ENCODE measurements around the gene ZDHHC11B. TPM values are rescaled to one million over a fixed set of nuclear protein-coding genes. Genes with fewer than 3 reads are reported as not detected.
"Not testable (repeated sequence)": the region's sequence is repeated elsewhere in the genome, so short reads cannot be mapped to it uniquely, and the experiment has no call there.

Gene ZDHHC11B
- total and polyA plus RNA-seq, 9 donors = 1.7 to 8.0 (median 2.4) TPM

DNA sequence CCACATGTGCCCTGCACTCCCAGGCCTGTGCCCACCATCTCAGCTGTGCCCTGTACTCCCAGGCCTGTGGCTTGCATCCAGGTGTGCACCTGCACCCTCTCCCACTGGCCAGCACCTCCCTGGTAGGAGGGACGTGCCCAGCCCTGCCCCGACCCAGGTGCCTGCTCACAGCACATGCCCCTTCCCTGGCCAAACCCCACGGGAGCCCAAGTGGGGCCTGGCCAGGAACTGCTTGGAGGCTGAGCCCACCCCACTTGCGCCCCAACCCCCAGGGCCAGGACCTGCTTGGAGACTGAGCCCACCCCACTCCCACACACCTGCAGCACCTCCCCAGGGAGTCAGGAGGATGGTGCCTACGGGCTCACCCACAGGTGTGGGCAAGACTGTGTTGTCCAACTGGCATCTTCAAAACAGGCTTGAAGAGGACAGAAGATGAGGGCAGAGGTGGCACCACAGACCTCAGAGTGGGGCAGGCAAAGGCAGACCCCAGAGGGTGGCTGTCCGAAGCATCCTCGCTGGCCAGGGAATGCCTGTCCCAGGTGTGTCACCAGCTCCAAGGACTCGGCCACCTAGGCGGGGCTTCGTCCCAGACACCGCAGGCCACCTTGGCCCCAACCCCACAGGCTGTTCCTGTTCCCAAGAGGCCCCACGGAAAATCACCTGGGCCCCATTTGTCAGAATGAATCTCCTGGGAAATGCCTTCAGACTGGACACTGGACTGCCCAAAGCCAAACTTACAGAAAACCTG lies 10.8 kb downstream of the ZDHHC11B start:
- intact Hi-C loops (cut with DNase I) = no loop called here
- Histone ChIP-seq H3K27ac (no peak overlapping the region), H3K27me3 (no peaks in the 10 kb centered on the region), H3K4me3 (no peak overlapping the region), H3K36me3 (no peaks in the 10 kb centered on the region), H3K9me3 (no peaks in the 10 kb centered on the region), H3K4me1 (ENCODE audit: insufficient read depth) (no peaks in the 10 kb centered on the region)
- 86 to 92% (median 88%) methylated on average over 11 to 12 of the region's 12 CpGs for WGBS, 3 donors
- TF ChIP-seq EP300 (IDR thresholded peaks at IDR 0.05) (no peak), POLR2A (IDR thresholded peaks at IDR 0.05) (no peak)
- TF ChIP-seq, protein P1, sequence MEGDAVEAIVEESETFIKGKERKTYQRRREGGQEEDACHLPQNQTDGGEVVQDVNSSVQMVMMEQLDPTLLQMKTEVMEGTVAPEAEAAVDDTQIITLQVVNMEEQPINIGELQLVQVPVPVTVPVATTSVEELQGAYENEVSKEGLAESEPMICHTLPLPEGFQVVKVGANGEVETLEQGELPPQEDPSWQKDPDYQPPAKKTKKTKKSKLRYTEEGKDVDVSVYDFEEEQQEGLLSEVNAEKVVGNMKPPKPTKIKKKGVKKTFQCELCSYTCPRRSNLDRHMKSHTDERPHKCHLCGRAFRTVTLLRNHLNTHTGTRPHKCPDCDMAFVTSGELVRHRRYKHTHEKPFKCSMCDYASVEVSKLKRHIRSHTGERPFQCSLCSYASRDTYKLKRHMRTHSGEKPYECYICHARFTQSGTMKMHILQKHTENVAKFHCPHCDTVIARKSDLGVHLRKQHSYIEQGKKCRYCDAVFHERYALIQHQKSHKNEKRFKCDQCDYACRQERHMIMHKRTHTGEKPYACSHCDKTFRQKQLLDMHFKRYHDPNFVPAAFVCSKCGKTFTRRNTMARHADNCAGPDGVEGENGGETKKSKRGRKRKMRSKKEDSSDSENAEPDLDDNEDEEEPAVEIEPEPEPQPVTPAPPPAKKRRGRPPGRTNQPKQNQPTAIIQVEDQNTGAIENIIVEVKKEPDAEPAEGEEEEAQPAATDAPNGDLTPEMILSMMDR (IDR thresholded peaks at IDR 0.05) = no peak
- DNase-seq = peak in 1 of 5 donors; percentile 30

DNA sequence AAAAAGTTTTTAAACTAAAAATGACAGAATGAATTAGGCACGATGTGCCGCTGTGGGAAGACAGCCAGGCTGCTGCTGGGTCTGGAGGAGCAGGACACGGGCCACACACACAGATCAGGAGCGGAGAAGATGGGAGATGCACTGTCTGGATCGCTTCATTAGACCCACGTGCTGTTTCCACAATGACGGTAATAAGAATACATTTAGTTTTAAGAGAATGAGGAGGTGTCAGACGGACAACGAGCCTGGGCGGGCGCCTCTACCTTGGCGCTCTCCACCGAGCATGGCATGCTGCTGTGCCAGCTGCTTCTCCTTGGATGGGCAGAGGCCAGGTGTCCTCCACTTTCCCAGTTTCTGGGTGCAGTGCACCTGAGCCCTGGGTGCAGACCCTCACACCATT lies 11.6 kb downstream of the ZDHHC11B start:
- H3K4me1 ChIP-seq (ENCODE audit: insufficient read depth); H3K4me3 ChIP-seq; H3K27ac ChIP-seq; intact Hi-C loops (cut with DNase I); H3K27me3 ChIP-seq; H3K36me3 ChIP-seq; H3K9me3 ChIP-seq: not testable (repeated sequence)
- WGBS, 3 donors = 58 to 70% (median 67%) methylated on average over 13 of the region's 13 CpGs
- DNase-seq = peak in 1 of 5 donors; percentile 7

DNA sequence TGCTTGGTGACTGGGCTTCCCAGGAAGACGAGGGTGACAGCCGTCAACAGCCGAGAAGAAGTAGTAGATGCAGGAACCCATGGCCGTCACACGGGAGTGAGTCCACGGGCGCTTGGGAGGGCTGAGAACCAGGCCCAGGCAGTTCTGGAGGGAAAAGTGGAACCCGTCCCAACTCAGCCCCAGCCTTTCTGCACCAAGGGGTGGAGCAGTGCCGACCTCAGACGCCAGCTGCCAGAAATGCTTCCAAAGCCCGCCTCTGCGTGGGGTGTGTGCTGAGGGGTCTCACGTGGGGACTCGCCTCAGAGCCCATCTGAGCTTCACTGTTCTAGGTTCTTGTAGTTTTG lies 12.0 kb downstream of the ZDHHC11B start:
- H3K4me1 ChIP-seq (ENCODE audit: insufficient read depth); H3K4me3 ChIP-seq; H3K27ac ChIP-seq; intact Hi-C loops (cut with DNase I); H3K27me3 ChIP-seq; H3K9me3 ChIP-seq; H3K36me3 ChIP-seq: not testable (repeated sequence)
- DNase-seq = peak in 1 of 5 donors; percentile 3
- WGBS, 3 donors = 48 to 66% (median 62%) methylated on average over 6 to 7 of the region's 14 CpGs

DNA sequence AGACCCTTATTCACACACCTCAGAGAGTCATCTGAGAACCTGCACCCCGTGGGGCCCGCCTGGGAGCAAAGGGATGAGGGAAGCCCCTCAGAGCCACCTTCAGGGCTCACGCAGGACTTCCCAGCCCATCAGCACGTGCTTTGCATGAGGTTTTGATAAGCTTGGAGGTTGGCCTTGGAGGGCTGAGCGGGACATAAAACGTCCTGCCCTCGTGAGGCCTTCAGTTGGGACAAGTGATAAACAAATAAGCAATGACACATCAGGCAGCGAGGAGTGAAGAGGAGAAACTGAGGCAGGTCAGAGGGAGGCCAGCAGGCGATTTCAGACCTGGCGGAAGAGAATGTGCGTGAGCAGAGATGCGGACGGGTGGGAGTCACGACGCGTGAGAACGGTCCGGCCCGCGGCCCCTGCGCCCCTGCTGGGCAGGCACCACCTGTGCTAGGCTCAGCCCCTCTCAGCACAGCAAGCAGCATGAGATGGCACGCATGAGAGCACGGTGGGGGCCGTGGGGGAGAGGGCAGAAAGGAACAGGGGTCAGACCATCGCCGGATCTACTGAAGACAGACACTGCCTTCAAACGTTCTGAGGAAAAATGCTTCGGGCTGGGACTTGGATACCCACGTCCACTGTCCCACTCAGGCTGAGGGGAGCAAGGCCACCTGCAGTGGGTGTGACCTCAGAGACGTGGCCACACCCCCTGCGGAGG lies 12.5 kb downstream of the ZDHHC11B start:
- WGBS, 3 donors = 49 to 69% (median 62%) methylated on average over 5 to 22 of the region's 31 CpGs

DNA sequence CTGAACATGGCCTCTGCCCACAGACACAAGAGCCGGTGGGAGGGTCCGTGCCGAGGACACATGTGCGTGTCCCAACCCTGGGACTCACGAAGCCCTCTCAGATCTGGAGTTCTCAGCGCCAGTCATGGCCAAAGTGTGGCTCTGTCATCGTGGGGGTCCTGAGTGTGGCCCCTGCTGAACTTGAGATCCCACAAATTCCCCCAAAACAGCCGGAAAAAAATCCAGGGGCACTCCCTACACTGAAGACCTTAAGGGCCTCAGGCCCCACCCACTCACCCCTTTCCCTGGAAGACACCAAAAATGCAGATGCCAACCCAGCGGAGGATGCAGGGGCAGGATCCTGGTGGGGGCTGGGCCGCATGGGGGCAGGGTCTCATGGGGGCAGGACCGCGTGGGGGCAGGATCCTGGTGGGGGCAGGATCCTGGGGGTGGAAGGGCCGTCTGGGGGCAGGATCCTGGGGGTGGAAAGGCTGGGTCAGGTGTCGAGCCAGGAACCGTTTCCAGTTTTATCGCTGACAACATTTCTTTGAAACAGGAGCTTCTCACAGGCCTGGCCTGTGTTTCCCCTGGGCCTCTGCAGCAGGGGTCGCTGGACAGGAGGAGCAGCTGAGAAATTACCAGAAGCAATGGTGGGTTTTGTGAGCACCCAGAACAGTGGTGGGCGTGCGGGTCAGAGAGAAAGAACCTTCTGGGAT lies 13.3 kb downstream of the ZDHHC11B start:
- H3K4me3 ChIP-seq; H3K27me3 ChIP-seq; H3K27ac ChIP-seq; H3K36me3 ChIP-seq; H3K9me3 ChIP-seq; H3K4me1 ChIP-seq (ENCODE audit: insufficient read depth); intact Hi-C loops (cut with DNase I): not testable (repeated sequence)
- DNase-seq = peak in 3 of 5 donors; percentile 9 to 16 (median 10)
- 71 to 82% (median 80%) methylated on average over 18 to 19 of the region's 19 CpGs for WGBS, 3 donors

More for the DNA sequence above, 12.5 kb downstream of the ZDHHC11B start:
- H3K36me3 ChIP-seq; H3K9me3 ChIP-seq; H3K4me3 ChIP-seq; H3K27ac ChIP-seq; H3K27me3 ChIP-seq; intact Hi-C loops (cut with DNase I); H3K4me1 ChIP-seq (ENCODE audit: insufficient read depth): not testable (repeated sequence)
- peak in 2 of 5 donors; percentile 5 to 6 for DNase-seq

DNA sequence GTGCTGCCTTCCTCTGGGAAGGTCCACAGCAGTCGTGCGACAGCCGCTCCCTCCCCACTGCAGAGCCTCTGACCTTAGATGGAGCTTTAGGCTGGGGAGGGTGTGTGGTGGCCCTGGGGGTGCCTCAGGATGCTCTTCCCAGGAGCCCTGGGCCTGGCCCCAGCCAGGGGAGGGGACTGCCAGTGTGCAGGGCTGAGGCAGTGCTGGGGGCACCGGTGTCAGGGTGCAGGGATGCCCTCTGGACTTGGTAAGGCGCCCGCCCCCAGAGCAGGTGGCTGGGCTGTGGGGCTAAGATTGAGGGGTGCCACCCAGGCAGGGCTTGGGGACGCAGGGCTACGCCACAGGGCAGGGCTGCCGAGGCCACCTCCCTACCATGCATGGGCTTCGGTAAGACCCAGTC lies 13.9 kb downstream of the ZDHHC11B start:
- intact Hi-C loops (cut with DNase I) = not testable (repeated sequence)
- 87 to 93% (median 93%) methylated on average over 7 to 10 of the region's 10 CpGs for WGBS, 3 donors

DNA sequence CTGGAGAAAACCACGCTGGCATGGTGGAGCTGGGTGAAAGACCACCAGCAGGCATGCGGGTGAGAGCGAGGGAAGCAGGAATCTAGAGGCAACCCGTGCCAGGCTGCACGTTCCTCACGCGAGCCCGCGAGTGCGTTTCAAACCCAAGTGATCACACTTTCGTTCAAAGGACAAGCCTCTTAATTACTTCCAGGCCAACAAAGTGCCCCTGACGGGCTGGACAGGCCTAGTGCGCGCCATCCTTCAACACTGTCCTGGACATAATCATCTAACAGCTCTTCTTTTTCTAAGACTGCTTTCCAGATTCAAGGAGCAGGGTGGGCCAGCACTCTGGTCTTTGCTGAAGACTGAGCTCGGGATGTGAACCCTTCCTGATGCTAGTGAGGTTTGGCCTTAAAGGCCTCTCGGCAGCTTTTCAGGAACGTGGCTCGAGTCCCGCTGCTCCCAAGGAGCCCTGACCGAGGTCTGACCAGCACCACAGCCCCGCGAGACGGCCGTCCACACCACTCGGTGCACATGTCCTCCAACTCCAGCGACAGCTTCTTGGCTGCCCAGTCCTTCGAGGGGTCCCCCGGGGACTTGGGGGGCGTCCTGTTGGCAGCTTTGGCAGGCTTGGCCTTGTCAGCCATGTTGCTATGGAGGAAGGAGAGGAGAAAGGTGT lies 14.9 kb downstream of the ZDHHC11B start:
- intact Hi-C loops (cut with DNase I); H3K4me3 ChIP-seq: not testable (repeated sequence)
- DNase-seq = peak in 4 of 5 donors; percentile 10 to 19 (median 14)

More for the DNA sequence above, 13.9 kb downstream of the ZDHHC11B start:
- not testable (repeated sequence) for H3K9me3 ChIP-seq; H3K27ac ChIP-seq; H3K36me3 ChIP-seq; H3K4me3 ChIP-seq; H3K27me3 ChIP-seq; H3K4me1 ChIP-seq (ENCODE audit: insufficient read depth)
- peak in 3 of 5 donors; percentile 8 to 12 (median 9) for DNase-seq

More for the DNA sequence above, 14.9 kb downstream of the ZDHHC11B start:
- H3K27me3 ChIP-seq; H3K27ac ChIP-seq; H3K36me3 ChIP-seq; H3K4me1 ChIP-seq (ENCODE audit: insufficient read depth); H3K9me3 ChIP-seq: not testable (repeated sequence)
- WGBS, 3 donors = 87 to 91% (median 88%) methylated on average over 29 of the region's 29 CpGs

Data from ovary (tissue), 9 donors.